ENCODE measurements around the gene TMEM232. TPM values are rescaled to one million over a fixed set of nuclear protein-coding genes. Genes with fewer than 3 reads are reported as not detected.
A peak's percentile ranks its signal among the peaks of the same experiment; 100 is the strongest.

TMEM232 gene
- total and polyA plus RNA-seq, 9 of the 15 experiments (the other 6 are each of a cell fraction or from before 2014, with no cell fraction given): 0.09 to 2.2 (median 0.41) TPM

DNA sequence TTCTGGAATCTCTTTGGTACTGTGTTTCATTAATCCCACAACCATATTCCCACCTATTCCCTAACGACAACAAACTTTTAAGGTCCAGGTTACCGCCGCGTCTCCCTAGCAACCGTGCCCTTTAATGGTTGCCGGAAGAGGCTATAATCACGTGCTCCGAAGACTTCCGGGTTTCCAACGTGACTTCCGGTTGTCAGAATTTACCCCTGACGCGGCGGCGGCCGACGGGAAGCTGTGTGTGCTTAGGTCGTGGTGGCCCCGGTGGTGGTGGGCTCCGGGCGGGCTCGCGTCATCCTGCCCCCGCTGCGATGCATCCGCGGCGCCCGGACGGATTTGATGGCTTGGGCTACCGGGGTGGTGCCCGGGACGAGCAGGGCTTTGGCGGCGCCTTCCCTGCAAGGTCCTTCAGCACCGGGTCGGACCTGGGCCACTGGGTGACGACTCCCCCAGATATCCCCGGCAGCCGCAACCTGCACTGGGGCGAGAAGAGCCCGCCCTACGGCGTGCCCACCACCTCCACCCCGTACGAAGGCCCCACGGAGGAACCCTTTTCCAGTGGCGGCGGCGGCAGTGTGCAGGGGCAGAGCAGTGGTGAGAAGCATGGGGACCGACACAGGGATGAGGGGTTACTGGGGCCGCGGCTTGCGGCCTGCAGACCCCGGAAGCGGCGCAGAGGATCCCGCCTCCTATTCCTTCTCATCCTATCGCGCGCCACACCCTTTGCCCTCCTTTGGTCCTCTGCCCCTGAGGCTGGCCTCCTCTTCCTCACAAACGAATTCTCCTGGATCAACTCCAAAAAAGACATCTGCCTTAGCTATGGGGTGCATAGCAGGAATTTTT is 12.6 kb upstream of the TMEM232 start, which contains the start of gene SLC25A46:
TSS of gene SLC25A46 (plus strand) at position 196 of the 840 bp plus-strand sequence. CDS start at position 309, 113 bp downstream.
- no TSS peak for BruUV-seq (replicated peaks)
- no peaks in the 10 kb centered on the region for H4K20me1 ChIP-seq (replicated peaks; ENCODE audit: control insufficient read depth, insufficient read depth, low read length)
- peaks cover 15% of the 10 kb centered on the region for H3K79me2 ChIP-seq (ENCODE audit: control insufficient read depth, insufficient read depth, low read length)
- no peaks in the 10 kb centered on the region for H3K9me3 ChIP-seq (replicated peaks; ENCODE audit: control insufficient read depth, insufficient read depth, low read depth, low read length)
- DNase-seq (ENCODE audit: extremely low read depth in 1 of 4, low spot score in 3 of 4) (peak; percentile 75 to 93 (median 78)), ATAC-seq (peak; percentile 95), FAIRE-seq (peak; percentile 81)
- peaks cover 6% of the 10 kb centered on the region; the same call in 1 of the 3 replicates for H3K36me3 ChIP-seq (ENCODE audit: control insufficient read depth, insufficient read depth, low read length)
- H3K4me3 ChIP-seq: peak within 1 kb of the TSS; percentile 92
- in situ Hi-C loops (cut with MboI) (loop anchor here (25.0 kb wide), 1 partner anchor 373 kb away; no protein-coding TSS in a partner anchor), intact Hi-C loops (cut with micrococcal nuclease) (no loop called here)
- peak within 1 kb of the TSS; percentile 99 for H2AFZ ChIP-seq (ENCODE audit: low read depth, low read length)
- WGBS (ENCODE audit: insufficient coverage, low coverage, missing lambda C conversion rate): under 1% methylated on average over 62 of the region's 62 CpGs
- peak within 1 kb of the TSS; percentile 91 for H3K4me2 ChIP-seq (ENCODE audit: insufficient read depth, low read length)
- POLR2A ChIA-PET: no interaction called here
- H3K4me1 ChIP-seq (replicated peaks in 1 of 2; ENCODE audit: control insufficient read depth in 2 of 2, insufficient read depth in 2 of 2, low read length in 2 of 2): 0 out of 5 replicates have a peak, but pooled peaks cover 2 to 6% of the 10 kb centered on the region in 2 experiments
- no peaks in the 10 kb centered on the region for H3K9me1 ChIP-seq (ENCODE audit: control insufficient read depth, insufficient read depth, low read length)
- peak within 1 kb of the TSS; percentile 79 to 96 for H3K9ac ChIP-seq (ENCODE audit: insufficient read depth in 1 of 2, low read depth in 2 of 2, low read length in 2 of 2)
- CTCF ChIA-PET (ENCODE audit: low intra/inter-chr PET ratio): no interaction called here
- peak within 1 kb of the TSS; percentile 79 for H3K27ac ChIP-seq (ENCODE audit: extremely low read depth, low read depth, low read length)
- no peaks in the 10 kb centered on the region for H3K27me3 ChIP-seq (ENCODE audit: control insufficient read depth in 2 of 2, insufficient read depth in 2 of 2, low read length in 2 of 2)
- TF ChIP-seq ZBTB11 (CRISPR knock-in tag; IDR thresholded peaks at IDR 0.05) (peak; percentile 27 to 88 (median 64); a peak in 4 of 6 replicates), ADNP (tag; IDR thresholded peaks at IDR 0.05) (no peak), CSDE1 (IDR thresholded peaks at IDR 0.05) (peak in 1 of 2 experiments; percentile 80; a peak in 1 of 4 replicates), LEF1 (IDR thresholded peaks at IDR 0.05) (no peak), SUPT5H (IDR thresholded peaks at IDR 0.05) (peak; percentile 87), PHF21A (IDR thresholded peaks at IDR 0.05; ENCODE audit: borderline replicate concordance, low read depth) (0 out of 2 replicates have a peak, but pooled peaks have one; percentile 7), NCOR1 (IDR thresholded peaks at IDR 0.05) (no peak), CBX1 (IDR thresholded peaks at IDR 0.05; ENCODE audit: low read depth) (peak; percentile 72; the same call in 1 of the 2 replicates), TRIM24 (IDR thresholded peaks at IDR 0.05) (no peak), SRSF1 (IDR thresholded peaks at IDR 0.05; ENCODE audit: low read depth, low read length) (no peak), HMG20B (CRISPR knock-in tag; IDR thresholded peaks at IDR 0.05) (no peak), HLTF (IDR thresholded peaks at IDR 0.05) (no peak), DPF2 (IDR thresholded peaks at IDR 0.05) (no peak), MEIS2 (IDR thresholded peaks at IDR 0.05; ENCODE audit: partially characterized antibody) (peak; percentile 50)
- TF ChIP-seq, protein P1, sequence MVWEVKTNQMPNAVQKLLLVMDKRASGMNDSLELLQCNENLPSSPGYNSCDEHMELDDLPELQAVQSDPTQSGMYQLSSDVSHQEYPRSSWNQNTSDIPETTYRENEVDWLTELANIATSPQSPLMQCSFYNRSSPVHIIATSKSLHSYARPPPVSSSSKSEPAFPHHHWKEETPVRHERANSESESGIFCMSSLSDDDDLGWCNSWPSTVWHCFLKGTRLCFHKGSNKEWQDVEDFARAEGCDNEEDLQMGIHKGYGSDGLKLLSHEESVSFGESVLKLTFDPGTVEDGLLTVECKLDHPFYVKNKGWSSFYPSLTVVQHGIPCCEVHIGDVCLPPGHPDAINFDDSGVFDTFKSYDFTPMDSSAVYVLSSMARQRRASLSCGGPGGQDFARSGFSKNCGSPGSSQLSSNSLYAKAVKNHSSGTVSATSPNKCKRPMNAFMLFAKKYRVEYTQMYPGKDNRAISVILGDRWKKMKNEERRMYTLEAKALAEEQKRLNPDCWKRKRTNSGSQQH (CRISPR knock-in tag; IDR thresholded peaks at IDR 0.05): no peak
- TF ChIP-seq, protein P2, sequence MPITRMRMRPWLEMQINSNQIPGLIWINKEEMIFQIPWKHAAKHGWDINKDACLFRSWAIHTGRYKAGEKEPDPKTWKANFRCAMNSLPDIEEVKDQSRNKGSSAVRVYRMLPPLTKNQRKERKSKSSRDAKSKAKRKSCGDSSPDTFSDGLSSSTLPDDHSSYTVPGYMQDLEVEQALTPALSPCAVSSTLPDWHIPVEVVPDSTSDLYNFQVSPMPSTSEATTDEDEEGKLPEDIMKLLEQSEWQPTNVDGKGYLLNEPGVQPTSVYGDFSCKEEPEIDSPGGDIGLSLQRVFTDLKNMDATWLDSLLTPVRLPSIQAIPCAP (CRISPR knock-in tag; IDR thresholded peaks at IDR 0.05; ENCODE audit: borderline replicate concordance): no peak
